Measurements from ENCODE around the gene YIPF6. TPM values are rescaled to one million over a fixed set of nuclear protein-coding genes. Genes with fewer than 3 reads are reported as not detected.

Gene YIPF6
- polyA plus RNA-seq, 1 of the 3 experiments (the other 2 are of a cell fraction) = 15.0 TPM

DNA sequence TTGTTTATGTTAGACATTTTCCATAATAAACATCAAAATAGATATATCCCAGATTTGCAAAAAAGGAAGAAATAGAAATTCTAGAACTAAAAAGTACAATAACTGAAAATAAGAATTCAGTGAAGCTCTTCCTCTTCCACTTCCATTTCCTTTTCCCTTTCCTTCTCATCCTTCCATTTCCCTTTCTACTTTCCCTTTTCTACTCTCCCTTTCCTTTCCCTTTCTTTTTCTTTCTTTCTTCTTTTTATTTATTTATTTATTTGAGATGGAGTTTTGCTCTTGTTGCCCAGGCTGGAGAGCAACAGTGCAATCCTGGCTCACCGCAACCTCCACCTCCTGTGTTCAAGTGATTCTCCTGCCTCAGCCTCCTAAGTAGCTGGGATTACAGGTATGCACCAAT is 35.0 kb upstream of the YIPF6 start (continued):
- TF ChIP-seq, protein P1, sequence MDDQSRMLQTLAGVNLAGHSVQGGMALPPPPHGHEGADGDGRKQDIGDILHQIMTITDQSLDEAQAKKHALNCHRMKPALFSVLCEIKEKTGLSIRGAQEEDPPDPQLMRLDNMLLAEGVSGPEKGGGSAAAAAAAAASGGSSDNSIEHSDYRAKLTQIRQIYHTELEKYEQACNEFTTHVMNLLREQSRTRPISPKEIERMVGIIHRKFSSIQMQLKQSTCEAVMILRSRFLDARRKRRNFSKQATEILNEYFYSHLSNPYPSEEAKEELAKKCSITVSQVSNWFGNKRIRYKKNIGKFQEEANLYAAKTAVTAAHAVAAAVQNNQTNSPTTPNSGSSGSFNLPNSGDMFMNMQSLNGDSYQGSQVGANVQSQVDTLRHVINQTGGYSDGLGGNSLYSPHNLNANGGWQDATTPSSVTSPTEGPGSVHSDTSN (IDR thresholded peaks at IDR 0.05) = no peak
- TF ChIP-seq MXI1 (IDR thresholded peaks at IDR 0.05; ENCODE audit: low read depth, low read length) (no peak), FOXJ3 (CRISPR knock-in tag; IDR thresholded peaks at IDR 0.05) (no peak)

- Histone ChIP-seq H3K9me3 (no peaks in the 10 kb centered on the region), H4K20me1 (ENCODE audit: insufficient read depth) (no peaks in the 10 kb centered on the region), H3K27me3 (ENCODE audit: insufficient read depth) (no peaks in the 10 kb centered on the region; the same call in 1 of the 2 replicates), H3K9ac (no peak overlapping the region), H3K27ac (ENCODE audit: low read depth in 2 of 2, low read length in 1 of 2) (no peak overlapping the region), H3K4me3 (ENCODE audit: low read depth in 2 of 2, low read length in 1 of 2) (no peak overlapping the region), H2AFZ (ENCODE audit: low read depth) (no peak overlapping the region), H3F3A (replicated peaks; ENCODE audit: insufficient read depth) (no peaks in the 10 kb centered on the region), H3K4me2 (no peak overlapping the region), H3K36me3 (replicated peaks in 1 of 2; ENCODE audit: control insufficient read depth in 1 of 2, insufficient read depth in 2 of 2, low read length in 1 of 2) (no peaks in the 10 kb centered on the region), H3K9me2 (no peaks in the 10 kb centered on the region), H3K4me1 (ENCODE audit: control insufficient read depth in 1 of 2, insufficient read depth in 2 of 2, low read depth in 1 of 2, low read length in 1 of 2) (no peaks in the 10 kb centered on the region), H3K79me2 (ENCODE audit: insufficient read depth) (no peaks in the 10 kb centered on the region)
- TF ChIP-seq NRF1 (IDR thresholded peaks at IDR 0.05; ENCODE audit: low read depth, low read length) = no peak
- TF ChIP-seq, protein P2, sequence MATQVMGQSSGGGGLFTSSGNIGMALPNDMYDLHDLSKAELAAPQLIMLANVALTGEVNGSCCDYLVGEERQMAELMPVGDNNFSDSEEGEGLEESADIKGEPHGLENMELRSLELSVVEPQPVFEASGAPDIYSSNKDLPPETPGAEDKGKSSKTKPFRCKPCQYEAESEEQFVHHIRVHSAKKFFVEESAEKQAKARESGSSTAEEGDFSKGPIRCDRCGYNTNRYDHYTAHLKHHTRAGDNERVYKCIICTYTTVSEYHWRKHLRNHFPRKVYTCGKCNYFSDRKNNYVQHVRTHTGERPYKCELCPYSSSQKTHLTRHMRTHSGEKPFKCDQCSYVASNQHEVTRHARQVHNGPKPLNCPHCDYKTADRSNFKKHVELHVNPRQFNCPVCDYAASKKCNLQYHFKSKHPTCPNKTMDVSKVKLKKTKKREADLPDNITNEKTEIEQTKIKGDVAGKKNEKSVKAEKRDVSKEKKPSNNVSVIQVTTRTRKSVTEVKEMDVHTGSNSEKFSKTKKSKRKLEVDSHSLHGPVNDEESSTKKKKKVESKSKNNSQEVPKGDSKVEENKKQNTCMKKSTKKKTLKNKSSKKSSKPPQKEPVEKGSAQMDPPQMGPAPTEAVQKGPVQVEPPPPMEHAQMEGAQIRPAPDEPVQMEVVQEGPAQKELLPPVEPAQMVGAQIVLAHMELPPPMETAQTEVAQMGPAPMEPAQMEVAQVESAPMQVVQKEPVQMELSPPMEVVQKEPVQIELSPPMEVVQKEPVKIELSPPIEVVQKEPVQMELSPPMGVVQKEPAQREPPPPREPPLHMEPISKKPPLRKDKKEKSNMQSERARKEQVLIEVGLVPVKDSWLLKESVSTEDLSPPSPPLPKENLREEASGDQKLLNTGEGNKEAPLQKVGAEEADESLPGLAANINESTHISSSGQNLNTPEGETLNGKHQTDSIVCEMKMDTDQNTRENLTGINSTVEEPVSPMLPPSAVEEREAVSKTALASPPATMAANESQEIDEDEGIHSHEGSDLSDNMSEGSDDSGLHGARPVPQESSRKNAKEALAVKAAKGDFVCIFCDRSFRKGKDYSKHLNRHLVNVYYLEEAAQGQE (IDR thresholded peaks at IDR 0.05; ENCODE audit: low read depth, low read length) = no peak
- TF ChIP-seq SIN3A (IDR thresholded peaks at IDR 0.05; ENCODE audit: borderline replicate concordance, low read depth, low read length) = no peak
- TF ChIP-seq, protein P3, sequence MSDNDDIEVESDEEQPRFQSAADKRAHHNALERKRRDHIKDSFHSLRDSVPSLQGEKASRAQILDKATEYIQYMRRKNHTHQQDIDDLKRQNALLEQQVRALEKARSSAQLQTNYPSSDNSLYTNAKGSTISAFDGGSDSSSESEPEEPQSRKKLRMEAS (IDR thresholded peaks at IDR 0.05; ENCODE audit: low read depth) = no peak
- no peak for TF ChIP-seq TEAD4 (IDR thresholded peaks at IDR 0.05; ENCODE audit: borderline replicate concordance, insufficient read depth)
- no peak for TF ChIP-seq POLR2AphosphoS5 (IDR thresholded peaks at IDR 0.05; ENCODE audit: low read depth, low read length)
- TF ChIP-seq EP300 (IDR thresholded peaks at IDR 0.05; ENCODE audit: borderline replicate concordance in 1 of 2, low read depth in 1 of 2, low read length in 1 of 2) = no peak
- no peak for TF ChIP-seq YY1 (IDR thresholded peaks at IDR 0.05; ENCODE audit: low read depth)
- no peak for TF ChIP-seq FOXM1 (IDR thresholded peaks at IDR 0.05; ENCODE audit: low read depth)
- TF ChIP-seq, protein P1 (IDR thresholded peaks at IDR 0.05) = no peak
- no peak for TF ChIP-seq JUND (IDR thresholded peaks at IDR 0.05)
- no peak for TF ChIP-seq TAF1 (IDR thresholded peaks at IDR 0.05; ENCODE audit: borderline replicate concordance, low read depth, low read length)
- no peak for TF ChIP-seq SMC3 (IDR thresholded peaks at IDR 0.05; ENCODE audit: low read depth, low read length)
- no peak for TF ChIP-seq FOSL2 (IDR thresholded peaks at IDR 0.05; ENCODE audit: borderline replicate concordance, low read depth)
- no peak for TF ChIP-seq RCOR1 (IDR thresholded peaks at IDR 0.05; ENCODE audit: low read length)
- ChIA-PET CTCF (interaction anchor here (3.8 kb wide), 1 partner anchor 269 kb away, joined by 40 read pairs; no protein-coding TSS in a partner anchor), POLR2A (no interaction called here)
- DNase-seq = no peak
- WGBS (ENCODE audit: low lambda C conversion rate) = 45% methylated on average over 3 of the region's 4 CpGs
Measured at GRCh38 chrX:68464796-68465195, 34.1 kb upstream of the YIPF6 start.
